Left colon (tissue), 2 donors: ENCODE results near the gene CADM2. TPM values are rescaled to one million over a fixed set of nuclear protein-coding genes. Genes with fewer than 3 reads are reported as not detected.

ENCODE experiments used
- ATAC-seq: fragments of 200-7000 bp; cut with Tn5 transposase; one replicate; pipeline ENCODE4 v1.9.1; 2020; ENCODE audit warnings: mild to moderate bottlenecking, moderate library complexity
- DNase-seq, 2 donors: peaks; one replicate each; pipeline ENCODE4 v3.0.0-alpha.2; 2020
- intact Hi-C, 2 donors: fragments of 100-400 bp; cut with DNase I in 1 of 2; cut with micrococcal nuclease in 1 of 2; formaldehyde crosslinking; loops; one replicate each; pipeline versions ENCODE4 v1.11.2 to v1.14.0; 2022; cut with DNase I, micrococcal nuclease
- total RNA-seq, 2 donors: library from RNA; stranded (reverse); fragmentation: NEBNext Ultra II Directional; extraction: Animal tissue kit (Norgen Biotek cat#: 25700); gene quantifications; one replicate each; pipeline ENCODE4 v1.2.1, GENCODE V29; 2021
- donor health status: DM: no; HTN: no; CAD: no.
- donor health status: DM: yes; HTN: yes; CAD: no.

CADM2 gene
- total RNA-seq, 2 donors from 2014 or later: 1.1 to 2.5 TPM

DNA sequence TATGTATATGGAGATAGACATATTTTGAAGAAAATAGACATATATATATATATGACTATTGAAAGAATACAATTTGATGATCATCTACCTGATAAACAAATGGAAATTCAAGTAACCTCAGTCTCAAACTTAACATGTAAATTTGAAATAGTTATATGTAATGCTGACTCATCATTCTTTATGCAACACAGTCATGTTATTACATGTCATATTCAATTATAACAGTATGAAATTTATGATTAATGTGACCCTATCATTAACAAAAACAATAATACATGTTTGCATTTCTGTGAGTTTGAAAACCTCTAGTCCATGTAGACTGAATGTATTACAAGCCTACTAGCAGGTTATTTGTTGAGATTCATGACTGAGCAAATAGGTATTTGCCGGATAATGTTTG is 204.1 kb downstream of the CADM2 start:
- intact Hi-C loops: no loop called here
- ATAC-seq (no peak), DNase-seq (no peak)

DNA sequence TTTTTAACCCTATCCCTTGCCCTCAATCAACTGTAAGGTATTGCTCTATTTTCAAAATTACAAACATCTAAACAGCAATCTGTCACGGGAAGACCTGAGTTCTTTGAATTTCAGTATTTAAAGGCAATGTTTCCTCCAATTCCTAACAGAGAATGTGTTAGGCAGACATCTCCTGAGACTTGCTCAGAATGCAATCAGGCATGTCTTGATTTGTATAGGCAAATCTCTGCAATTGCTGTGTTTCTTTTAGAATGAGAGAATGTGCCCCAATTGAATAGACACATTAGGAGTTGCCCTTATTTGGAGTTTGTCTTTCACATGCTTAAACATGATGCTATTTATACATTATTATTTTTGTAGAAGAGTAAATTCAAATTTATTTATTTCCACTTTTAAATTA is 205.6 kb downstream of the CADM2 start:
- DNase-seq: no peak
- no peak for ATAC-seq
- intact Hi-C loops: no loop called here

DNA sequence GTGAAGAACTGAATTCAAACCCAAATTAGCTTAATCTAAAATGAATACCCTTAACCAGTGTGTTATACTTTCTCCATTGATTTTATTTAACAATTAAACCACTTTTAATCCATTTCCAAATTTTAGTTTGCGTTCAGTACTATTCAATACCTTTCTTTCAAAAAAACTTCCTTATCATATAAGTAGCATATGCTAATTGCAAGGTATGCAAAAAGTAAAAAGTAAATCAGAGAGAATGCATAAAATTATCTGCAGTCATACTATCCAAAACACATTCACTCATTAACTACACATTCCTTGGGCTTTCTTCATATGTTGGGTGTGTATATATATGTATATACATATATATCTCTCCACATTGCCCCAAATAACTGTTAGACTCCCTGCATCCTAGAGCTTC is 208.8 kb downstream of the CADM2 start:
- intact Hi-C loops: no loop called here
- DNase-seq (no peak), ATAC-seq (no peak)

DNA sequence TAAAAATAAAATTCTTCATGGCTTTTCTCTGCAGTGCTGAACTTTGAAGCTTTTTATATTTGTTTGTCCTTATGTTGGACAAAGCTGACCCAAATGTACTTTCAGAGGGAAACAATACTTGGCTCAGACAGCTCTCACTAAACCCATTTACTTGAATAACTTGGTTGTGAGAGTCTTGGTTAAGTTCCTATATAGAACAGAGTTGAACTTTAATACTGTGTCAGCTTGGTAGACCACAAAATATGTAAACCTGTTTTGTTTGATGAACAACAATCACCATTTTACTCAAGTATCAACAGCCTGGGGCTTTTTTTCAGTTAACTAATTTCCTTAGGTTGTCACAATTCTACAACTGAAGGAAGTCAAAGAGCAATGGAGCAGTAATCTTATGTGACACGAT is 211.9 kb downstream of the CADM2 start:
- ATAC-seq (no peak), DNase-seq (no peak)
- intact Hi-C loops: no loop called here

DNA sequence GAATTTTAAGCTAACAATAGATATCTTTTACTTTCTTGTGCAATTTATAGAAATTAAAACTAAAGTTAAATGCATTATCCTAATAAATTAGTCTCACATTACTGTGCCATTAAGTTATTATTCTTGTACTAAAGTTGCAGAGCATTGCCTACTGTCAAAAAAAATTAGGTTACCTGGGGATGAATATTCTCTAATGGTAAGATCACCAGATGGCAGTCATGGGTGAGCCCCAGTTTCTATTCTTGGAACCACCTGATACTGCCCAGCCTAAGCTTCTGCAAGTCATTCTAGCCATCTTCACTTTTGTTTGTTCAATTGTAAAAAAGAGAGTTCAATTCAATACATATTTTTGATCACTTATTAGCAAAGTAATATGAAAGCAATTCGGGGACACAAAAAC is 213.2 kb downstream of the CADM2 start:
- intact Hi-C loops: no loop called here

DNA sequence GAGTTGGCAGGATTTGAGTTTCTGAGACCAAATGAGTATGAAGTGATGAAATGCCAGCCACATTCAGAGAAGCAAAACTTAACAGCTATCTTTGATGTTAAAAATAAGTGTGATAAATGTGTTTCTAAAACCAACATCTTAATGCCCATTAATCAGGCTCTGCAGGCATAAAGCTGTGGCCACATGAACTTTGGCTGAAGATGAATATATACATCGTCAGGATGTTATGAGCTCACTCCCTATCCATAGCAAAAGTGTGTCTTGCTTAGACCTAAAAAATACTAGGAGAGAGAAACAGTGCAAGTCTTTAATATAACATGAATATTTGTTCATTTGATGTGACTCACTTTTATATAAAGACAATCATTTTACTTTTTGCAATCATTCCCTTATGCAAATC is 218.0 kb downstream of the CADM2 start:
- DNase-seq: no peak
- intact Hi-C loops: no loop called here
- ATAC-seq: no peak

More for the DNA sequence above, 213.2 kb downstream of the CADM2 start:
- DNase-seq (no peak), ATAC-seq (no peak)

DNA sequence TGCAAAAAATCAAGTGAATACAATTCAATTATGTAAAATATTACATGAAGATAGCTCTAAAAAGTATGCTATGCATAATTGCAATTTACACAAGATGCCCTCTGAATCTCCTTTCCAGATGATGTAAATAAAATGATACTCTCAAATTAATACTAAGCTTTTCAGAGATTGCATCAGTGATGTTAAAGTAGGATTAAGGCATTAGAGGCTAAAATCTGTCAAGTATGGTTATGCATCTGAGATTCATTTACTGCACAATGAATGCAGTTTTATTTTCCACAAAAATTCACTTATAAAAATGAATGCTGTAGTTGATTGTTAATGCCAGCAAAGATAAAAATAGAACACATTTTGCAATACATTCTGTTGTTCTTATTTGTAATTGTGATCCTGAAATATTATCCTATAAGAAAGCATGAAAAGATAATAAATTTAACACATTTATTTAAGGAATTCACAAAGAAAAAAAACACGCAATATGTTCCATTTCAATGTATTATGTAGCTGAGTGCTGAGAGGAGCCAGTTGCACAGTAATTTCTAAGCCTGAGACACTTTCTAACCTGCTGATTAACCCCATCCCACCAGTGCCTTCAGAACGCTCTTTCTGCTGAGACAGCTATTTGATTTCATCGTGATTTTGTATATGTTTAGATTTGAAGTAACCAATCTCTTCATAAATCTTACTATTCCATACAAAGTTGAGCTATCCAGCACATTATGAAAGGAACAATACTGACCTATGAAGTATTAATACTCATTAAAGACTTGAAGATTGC is 224.4 kb downstream of the CADM2 start:
- intact Hi-C loops: no loop called here
- DNase-seq: no peak
- ATAC-seq: no peak

DNA sequence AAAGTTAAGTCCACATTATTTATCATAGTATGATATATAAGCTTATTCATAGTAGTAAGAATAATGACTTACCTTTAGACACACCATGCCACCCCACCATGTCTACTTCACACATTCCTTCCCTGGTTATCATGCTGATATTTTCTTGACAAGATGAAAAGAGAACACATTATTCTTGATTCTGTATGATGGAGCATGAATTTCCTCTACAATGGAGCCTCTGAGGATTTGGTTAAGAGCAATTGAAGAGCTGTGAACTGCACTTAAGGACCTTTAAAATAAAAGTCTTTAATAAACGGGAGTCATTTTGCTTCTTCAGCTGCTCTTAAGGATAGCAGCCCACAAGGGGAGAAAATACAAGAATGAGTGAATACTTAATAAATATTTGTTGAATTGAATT is 226.7 kb downstream of the CADM2 start:
- ATAC-seq (no peak), DNase-seq (no peak)
- intact Hi-C loops: no loop called here

DNA sequence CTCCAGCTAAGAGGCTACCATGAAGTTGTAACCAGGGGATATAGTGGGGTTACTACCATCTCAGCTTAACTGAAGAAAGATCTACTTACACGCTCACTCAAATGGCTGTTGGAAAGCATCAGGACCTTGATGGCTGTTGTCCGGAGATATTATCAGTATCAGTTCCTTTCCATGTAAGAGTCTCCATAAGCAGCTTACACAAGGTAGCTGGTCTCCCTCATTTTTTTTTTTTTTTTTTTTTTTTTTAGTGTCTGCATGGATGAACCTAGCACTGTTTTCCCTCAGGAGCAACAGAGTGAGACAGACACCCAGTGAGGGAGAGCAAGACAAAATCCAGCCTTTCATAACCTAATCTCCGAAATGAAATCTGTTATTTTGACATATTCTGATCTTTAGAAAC is 230.9 kb downstream of the CADM2 start:
- ATAC-seq (no peak), DNase-seq (no peak)
- intact Hi-C loops: no loop called here

DNA sequence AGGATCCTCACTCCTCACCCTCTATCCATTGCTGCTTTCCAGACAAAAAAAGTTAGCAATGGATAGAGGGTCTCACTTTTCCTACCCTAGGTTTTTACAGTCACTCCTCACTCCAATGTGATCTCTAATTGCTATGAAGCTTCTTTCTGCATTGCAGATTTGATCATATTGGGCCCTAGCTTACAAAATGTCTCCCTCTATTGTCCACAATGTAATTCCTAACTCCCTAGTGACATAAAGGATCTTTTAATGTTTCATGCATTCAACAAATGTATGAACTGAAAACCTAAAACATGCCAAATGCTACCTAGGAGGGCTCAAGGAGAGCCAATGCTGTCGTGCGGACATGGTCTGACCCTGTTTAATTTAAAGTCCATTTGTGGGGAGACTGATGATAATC is 234.8 kb downstream of the CADM2 start:
- ATAC-seq: peak; percentile 60
- no peak for DNase-seq
- intact Hi-C loops: no loop called here

DNA sequence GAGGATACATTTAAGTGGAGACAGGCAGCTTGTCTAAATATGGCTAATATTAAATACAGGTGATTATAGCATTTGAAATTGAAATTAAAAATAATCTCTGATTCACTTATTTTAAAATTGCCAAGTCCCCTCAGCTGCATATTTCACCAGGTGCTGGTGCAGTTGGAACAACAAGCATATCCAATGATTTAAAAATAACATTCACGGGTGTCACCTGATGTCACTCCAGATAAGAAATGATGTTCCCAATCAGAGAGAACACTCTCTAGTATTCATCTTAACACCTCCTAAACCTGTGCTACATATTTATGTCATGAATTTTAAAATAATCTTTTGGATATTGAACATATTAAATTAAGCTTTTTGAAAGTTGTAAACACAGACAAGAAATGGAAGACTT is 249.9 kb downstream of the CADM2 start:
- intact Hi-C loops: no loop called here
- DNase-seq: no peak
- no peak for ATAC-seq

DNA sequence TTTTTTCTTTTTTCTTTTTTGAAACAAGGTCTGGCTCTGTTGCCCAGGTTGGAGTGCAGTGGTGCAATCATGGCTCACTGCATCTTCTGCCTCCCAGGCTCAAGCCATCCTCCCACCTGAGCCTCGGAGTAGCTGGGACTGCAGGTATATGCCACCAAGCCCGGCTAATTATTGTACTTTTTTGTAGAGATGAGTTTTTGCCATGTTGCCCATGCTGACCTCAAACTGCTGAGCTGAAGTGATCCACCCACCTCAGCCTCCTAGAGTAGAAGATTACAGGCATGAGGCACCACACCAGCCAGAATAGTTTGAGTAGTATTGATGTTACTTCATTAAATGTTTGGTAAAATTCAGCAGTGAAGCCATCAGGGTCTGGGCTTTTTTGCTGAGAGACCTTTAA is 251.8 kb downstream of the CADM2 start:
- ATAC-seq: no peak
- intact Hi-C loops: no loop called here
- no peak for DNase-seq

DNA sequence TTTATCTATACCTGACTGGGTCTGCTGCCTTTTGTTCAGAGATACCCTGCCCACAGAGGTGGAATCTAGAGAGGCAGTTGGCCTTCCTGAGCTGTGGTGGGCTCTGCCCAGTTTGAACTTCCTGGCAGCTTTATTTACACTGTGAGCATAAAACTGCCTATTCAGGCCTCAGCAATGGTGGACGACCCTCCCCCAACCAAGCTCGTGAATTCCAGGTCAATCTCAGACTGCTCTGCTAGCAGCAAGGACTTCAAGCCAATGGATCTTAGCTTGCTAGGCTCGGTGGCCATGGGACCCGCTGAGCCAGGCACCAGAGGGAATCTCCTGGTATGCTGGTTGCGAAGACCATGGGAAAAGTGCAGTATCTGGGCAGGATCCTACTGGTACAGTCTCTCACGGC is 270.2 kb downstream of the CADM2 start:
- intact Hi-C loops: no loop called here
- ATAC-seq: no peak
- no peak for DNase-seq

DNA sequence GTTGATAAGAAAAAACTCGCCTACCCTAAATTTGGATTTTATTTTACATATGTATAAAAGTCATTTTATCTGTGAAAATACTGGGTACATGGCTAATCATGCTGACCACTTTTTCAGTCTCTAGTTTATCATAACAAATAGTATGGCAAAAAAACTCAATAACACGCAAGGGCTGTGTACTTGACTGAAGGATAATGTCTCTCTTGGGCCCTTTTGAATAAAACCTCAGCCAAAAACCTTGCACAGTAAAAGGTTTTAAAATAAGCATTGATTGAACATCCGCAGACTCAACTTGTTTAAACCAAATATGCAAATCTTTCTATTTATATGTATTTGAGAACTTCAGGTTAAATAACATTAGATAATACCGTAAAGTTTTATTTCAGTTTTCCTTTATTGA is 285.3 kb downstream of the CADM2 start:
- ATAC-seq (no peak), DNase-seq (no peak)
- intact Hi-C loops: no loop called here

DNA sequence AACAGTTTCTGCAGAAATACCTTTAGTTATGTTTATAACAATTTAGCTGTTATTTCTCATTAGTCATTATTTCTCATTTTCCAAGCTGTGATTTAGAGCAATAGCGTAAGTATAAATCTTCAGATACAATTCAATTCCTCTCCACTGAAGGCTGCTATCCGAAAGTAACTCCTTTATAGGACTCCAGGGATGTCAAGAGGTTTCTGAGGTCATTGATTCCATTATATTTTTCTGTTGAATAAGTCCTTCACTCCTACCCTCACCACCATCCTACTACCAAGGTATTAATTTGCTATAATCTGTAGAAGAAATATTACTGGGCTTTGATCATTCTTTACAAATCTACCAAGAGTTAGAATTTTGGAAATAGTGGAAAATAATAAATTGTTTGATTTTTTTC is 285.7 kb downstream of the CADM2 start:
- no peak for DNase-seq
- ATAC-seq: no peak
- intact Hi-C loops: no loop called here

DNA sequence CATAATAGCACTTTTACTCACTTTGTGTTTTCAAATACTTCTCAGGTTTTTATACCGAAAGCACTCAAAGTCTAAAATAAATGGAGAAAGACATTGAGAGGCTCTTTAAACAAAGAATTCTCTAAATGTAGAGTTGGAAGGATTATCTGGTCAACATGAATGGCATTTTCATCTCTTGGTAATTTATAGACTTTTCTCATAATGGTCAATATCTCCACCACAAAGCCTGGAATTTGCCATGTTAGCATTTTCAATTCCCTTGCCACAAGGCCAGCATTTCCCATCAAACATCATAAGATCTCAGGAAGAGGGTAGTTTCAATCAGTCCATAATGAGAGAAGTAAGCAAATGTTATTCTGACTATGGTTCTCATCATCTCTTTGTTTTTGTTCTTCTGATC is 293.0 kb downstream of the CADM2 start:
- ATAC-seq (no peak), DNase-seq (no peak)
- intact Hi-C loops: no loop called here

DNA sequence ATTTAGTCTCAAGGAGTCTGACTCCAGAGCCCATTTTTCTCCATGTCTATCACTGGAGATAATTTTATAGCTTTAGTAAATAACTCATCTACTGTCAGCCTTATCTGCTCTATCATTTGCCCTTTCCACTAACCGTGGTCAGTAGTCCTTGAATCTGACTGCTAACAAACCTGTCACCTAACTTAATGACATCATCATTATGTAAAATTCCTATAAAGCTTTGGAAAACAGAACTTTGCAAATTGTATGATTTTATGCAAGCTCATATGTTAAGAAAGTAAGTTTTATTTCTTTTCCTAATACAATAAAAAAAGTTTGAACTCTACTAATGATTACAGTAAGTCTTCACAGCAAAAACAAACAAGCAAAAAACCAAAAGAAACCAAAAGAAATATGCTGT is 293.9 kb downstream of the CADM2 start:
- ATAC-seq (no peak), DNase-seq (no peak)
- intact Hi-C loops: no loop called here

DNA sequence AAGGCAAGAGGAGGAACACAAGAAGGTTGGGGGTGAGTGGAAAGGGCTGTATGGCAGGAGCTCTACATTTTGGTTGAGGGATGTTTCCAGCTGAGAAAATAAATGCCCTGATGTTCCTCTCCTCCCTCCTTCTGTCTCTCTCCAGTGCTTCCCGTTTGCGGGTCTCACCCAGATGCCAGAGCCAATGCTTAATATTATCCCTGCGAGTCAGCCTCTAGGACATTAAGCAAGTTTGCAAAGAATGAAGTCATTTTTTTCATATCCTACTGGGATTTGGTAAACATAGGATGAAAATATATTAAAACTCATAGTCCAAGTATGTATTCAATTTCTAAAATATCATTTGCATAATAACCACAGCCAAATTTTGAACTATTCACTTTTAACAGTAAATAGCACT is 295.9 kb downstream of the CADM2 start:
- DNase-seq: no peak
- no peak for ATAC-seq
- intact Hi-C loops: no loop called here

DNA sequence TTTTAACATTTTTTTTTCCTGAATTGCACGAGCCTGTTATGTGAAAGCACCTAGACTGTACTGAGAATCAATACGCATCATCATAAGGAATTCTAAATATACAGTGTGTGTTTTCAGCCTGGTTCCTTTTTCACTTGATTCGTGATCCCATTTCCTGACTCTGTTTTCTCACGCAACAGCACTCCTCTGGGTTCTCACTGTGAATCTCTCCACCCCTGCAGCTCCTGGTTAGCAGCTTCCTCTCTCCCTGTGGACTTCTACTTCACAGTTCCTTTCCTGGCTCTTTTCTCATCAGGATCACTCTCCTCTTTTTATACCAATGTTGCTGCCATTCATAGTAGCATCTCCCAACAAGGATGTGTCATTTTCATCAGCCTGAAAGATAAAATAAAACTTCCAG is 297.2 kb downstream of the CADM2 start:
- no peak for ATAC-seq
- DNase-seq: no peak
- intact Hi-C loops: no loop called here

DNA sequence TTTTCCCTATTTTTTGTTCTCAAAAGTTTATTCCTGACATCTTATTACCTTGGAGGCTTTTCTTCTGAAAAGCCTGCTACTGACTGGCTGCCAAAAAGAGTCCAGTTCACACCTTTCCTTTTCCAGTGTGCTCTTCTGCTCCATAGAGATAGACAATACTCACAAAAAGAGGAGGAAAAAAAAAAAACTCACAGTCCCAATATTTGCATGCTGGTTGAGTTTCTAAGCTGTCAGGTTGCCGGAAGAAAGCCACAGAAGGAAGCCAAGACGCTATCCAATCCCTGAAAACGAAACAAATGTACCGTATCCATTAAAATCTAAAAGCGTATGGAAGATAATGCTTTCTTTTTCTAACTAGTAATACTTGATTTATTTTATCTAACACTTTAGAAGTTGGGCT is 299.5 kb downstream of the CADM2 start:
- ATAC-seq: no peak
- DNase-seq: no peak
- intact Hi-C loops: no loop called here

DNA sequence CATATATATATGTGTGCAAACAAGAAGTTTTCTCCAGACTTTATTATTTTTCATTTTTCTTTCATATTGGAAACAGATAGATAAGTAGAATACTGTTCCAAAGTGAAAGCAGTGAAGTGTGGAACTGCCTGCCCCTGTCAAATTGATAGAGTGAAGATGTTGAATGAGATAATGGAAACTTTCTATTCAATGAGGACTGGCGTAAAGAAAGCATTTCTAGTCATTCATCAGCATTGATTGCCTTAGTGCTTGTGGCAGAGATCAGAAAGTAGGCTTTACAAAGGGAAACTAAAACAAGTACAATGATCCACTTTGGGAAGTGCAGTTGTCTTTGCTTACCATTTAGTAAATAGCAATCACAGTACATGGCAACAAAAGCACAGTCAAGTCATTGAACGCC is 300.0 kb downstream of the CADM2 start:
- no peak for DNase-seq
- ATAC-seq: no peak
- intact Hi-C loops: no loop called here
